MM.1S (cell line): ENCODE data around the gene SMCHD1.

Experiments used
- DNase-seq: peaks from one replicate; pipeline ENCODE4 v3.0.0-alpha.2; 2015
- H2AFZ ChIP-seq: fragments of 300-600 bp; sonication (generic); 2 replicates; pipeline ENCODE4 v1.6.0; 2016; ENCODE audit warnings: antibody characterized with exemption, low read length
- H3F3A ChIP-seq: fragments of 300-600 bp; sonication (generic); 2 replicates; pipeline ENCODE4 v1.6.1; 2016; ENCODE audit warnings: mild to moderate bottlenecking, antibody characterized with exemption, low read length, moderate library complexity, mixed read lengths; ENCODE audit not compliant: insufficient read depth
- H3K27ac ChIP-seq: fragments of 300-600 bp; sonication (generic); 2 replicates; pipeline ENCODE4 v1.5.1; 2016; ENCODE audit warnings: mild to moderate bottlenecking, low read length
- H3K27me3 ChIP-seq: fragments of 300-600 bp; sonication (generic); replicated peaks from 2 replicates; pipeline ENCODE4 v1.6.0; 2016; ENCODE audit warnings: low read length; ENCODE audit not compliant: insufficient read depth
- H3K36me3 ChIP-seq: fragments of 300-600 bp; sonication (generic); replicated peaks from 2 replicates; pipeline ENCODE4 v1.6.1; 2016; ENCODE audit warnings: mild to moderate bottlenecking, low read length, mixed read lengths; ENCODE audit not compliant: insufficient read depth
- H3K4me1 ChIP-seq: fragments of 300-600 bp; sonication (generic); 2 replicates; pipeline ENCODE4 v1.6.1; 2016; ENCODE audit warnings: low read length, mixed read lengths
- H3K4me2 ChIP-seq: fragments of 300-600 bp; sonication (generic); 2 replicates; pipeline ENCODE4 v1.6.0; 2016; ENCODE audit warnings: low read depth, low read length
- H3K4me3 ChIP-seq: fragments of 300-600 bp; sonication (generic); 2 replicates; pipeline ENCODE4 v1.5.1; 2016; ENCODE audit warnings: low read length, mixed read lengths
- H3K79me2 ChIP-seq: fragments of 300-600 bp; sonication (generic); 2 replicates; pipeline ENCODE4 v1.6.1; 2016; ENCODE audit warnings: mixed run types, low read length, mixed read lengths
- H3K9ac ChIP-seq: fragments of 300-600 bp; sonication (generic); 2 replicates; pipeline ENCODE4 v1.6.1; 2016; ENCODE audit warnings: low read length, mixed read lengths
- H3K9me2 ChIP-seq: fragments of 300-600 bp; sonication (generic); replicated peaks from 2 replicates; pipeline ENCODE4 v1.6.1; 2016; ENCODE audit warnings: mild to moderate bottlenecking, low read length, mixed read lengths; ENCODE audit not compliant: insufficient read depth
- H3K9me3 ChIP-seq: fragments of 300-600 bp; sonication (generic); replicated peaks from 2 replicates; pipeline ENCODE4 v1.6.1; 2016; ENCODE audit warnings: mild to moderate bottlenecking, low read length, mixed read lengths; ENCODE audit not compliant: insufficient read depth
- H4K20me1 ChIP-seq: fragments of 300-600 bp; sonication (generic); 2 replicates; pipeline ENCODE4 v1.6.1; 2016; ENCODE audit warnings: mild to moderate bottlenecking, low read length, moderate library complexity, mixed read lengths; ENCODE audit not compliant: insufficient read depth
- CTCF ChIP-seq: fragments of 300-600 bp; sonication (generic); IDR thresholded peaks from 2 replicates; pipeline ENCODE4 v1.5.1; 2016; ENCODE audit warnings: antibody characterized with exemption, low read length, mixed read lengths
- EZH2 ChIP-seq: fragments of 300-600 bp; sonication (generic); optimal IDR thresholded peaks from 2 replicates; pipeline ENCODE3; 2017; ENCODE audit warnings: low read depth, mild to moderate bottlenecking, antibody characterized with exemption, low read length, mixed read lengths
- EZH2phosphoT487 ChIP-seq: fragments of 300-600 bp; sonication (generic); IDR thresholded peaks from 2 replicates; pipeline ENCODE4 v1.6.1; 2018; ENCODE audit warnings: antibody characterized with exemption, low read length

Gene SMCHD1

GRCh38 chr18:2625217-2625616 is 30.3 kb upstream of the SMCHD1 start:
- H3K27me3 ChIP-seq = no peaks in the 10 kb centered on the region
- no peaks in the 10 kb centered on the region for H3K36me3 ChIP-seq
- H3K9ac ChIP-seq = no peak overlapping the region
- no peaks in the 10 kb centered on the region for H3K9me3 ChIP-seq
- no peaks in the 10 kb centered on the region for H3K4me1 ChIP-seq
- H3K4me2 ChIP-seq = no peak overlapping the region
- H4K20me1 ChIP-seq = no peaks in the 10 kb centered on the region
- DNase-seq = no peak
- H2AFZ ChIP-seq = no peak overlapping the region
- no peaks in the 10 kb centered on the region for H3K79me2 ChIP-seq
- no peak overlapping the region for H3K27ac ChIP-seq
- H3K9me2 ChIP-seq = no peaks in the 10 kb centered on the region
- H3K4me3 ChIP-seq = no peak overlapping the region
- H3F3A ChIP-seq = no peaks in the 10 kb centered on the region
- TF ChIP-seq CTCF (no peak), EZH2phosphoT487 (no peak), EZH2 (no peak)

GRCh38 chr18:2627821-2628276 is 27.7 kb upstream of the SMCHD1 start:
- Histone ChIP-seq H3F3A (no peaks in the 10 kb centered on the region), H3K4me3 (no peak overlapping the region), H3K4me1 (no peaks in the 10 kb centered on the region), H2AFZ (no peak overlapping the region), H3K36me3 (no peaks in the 10 kb centered on the region), H3K79me2 (no peaks in the 10 kb centered on the region), H3K27me3 (no peaks in the 10 kb centered on the region), H3K9me3 (no peaks in the 10 kb centered on the region), H3K9ac (no peak overlapping the region), H3K9me2 (no peaks in the 10 kb centered on the region), H4K20me1 (no peaks in the 10 kb centered on the region), H3K27ac (no peak overlapping the region), H3K4me2 (no peak overlapping the region)
- no peak for DNase-seq
- TF ChIP-seq EZH2 (no peak), EZH2phosphoT487 (no peak), CTCF (no peak)

- DNase-seq = no peak
- Histone ChIP-seq H3K9ac (no peak overlapping the region), H3K27me3 (no peaks in the 10 kb centered on the region), H2AFZ (no peak overlapping the region), H3K4me2 (no peak overlapping the region), H3K4me3 (no peak overlapping the region), H3K9me2 (no peaks in the 10 kb centered on the region), H4K20me1 (no peaks in the 10 kb centered on the region), H3K4me1 (no peaks in the 10 kb centered on the region), H3K79me2 (no peaks in the 10 kb centered on the region), H3K27ac (no peak overlapping the region), H3K9me3 (no peaks in the 10 kb centered on the region), H3K36me3 (no peaks in the 10 kb centered on the region), H3F3A (no peaks in the 10 kb centered on the region)
- no peak for TF ChIP-seq CTCF
- TF ChIP-seq EZH2phosphoT487 = no peak
- no peak for TF ChIP-seq EZH2
Measured at GRCh38 chr18:2629003-2629402, 26.5 kb upstream of the SMCHD1 start.
